ENCODE measurements around the gene DACT2. TPM values are rescaled to one million over a fixed set of nuclear protein-coding genes. Genes with fewer than 3 reads are reported as not detected.
A peak's percentile ranks its signal among the peaks of the same experiment; 100 is the strongest.
"Not testable (repeated sequence)": the region's sequence is repeated elsewhere in the genome, so short reads cannot be mapped to it uniquely, and the experiment has no call there.

The DACT2 gene
- total RNA-seq, 2 donors from 2014 or later: 16.6 to 39.9 TPM

DNA sequence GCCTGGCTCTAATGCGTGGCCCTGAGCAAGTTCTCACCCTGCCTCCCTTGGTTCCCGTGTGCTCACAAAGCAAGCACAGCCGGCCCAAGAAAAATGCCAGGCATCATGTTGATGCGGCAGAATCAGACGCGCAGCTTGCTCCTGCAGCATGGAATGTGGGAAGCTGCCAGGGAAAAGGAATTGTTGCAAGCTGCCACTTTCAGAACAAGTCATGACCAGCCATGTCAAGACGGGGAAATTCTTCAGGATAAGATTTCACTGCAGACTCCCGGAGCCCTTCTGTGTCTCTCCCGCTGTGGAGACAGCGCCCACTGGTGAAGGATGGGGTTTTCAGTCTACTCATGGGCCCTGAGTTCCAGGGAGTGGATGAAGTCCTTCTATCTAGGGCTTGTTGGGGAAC is 4.6 kb downstream of the DACT2 start:
- TF ChIP-seq, protein P1, sequence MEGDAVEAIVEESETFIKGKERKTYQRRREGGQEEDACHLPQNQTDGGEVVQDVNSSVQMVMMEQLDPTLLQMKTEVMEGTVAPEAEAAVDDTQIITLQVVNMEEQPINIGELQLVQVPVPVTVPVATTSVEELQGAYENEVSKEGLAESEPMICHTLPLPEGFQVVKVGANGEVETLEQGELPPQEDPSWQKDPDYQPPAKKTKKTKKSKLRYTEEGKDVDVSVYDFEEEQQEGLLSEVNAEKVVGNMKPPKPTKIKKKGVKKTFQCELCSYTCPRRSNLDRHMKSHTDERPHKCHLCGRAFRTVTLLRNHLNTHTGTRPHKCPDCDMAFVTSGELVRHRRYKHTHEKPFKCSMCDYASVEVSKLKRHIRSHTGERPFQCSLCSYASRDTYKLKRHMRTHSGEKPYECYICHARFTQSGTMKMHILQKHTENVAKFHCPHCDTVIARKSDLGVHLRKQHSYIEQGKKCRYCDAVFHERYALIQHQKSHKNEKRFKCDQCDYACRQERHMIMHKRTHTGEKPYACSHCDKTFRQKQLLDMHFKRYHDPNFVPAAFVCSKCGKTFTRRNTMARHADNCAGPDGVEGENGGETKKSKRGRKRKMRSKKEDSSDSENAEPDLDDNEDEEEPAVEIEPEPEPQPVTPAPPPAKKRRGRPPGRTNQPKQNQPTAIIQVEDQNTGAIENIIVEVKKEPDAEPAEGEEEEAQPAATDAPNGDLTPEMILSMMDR (conservative IDR thresholded peaks at IDR 0.05): peak; percentile 30
- H3K9me3 Mint-ChIP-seq: no peaks in the 10 kb centered on the region
- peaks cover 39% of the 10 kb centered on the region for H3K4me1 Mint-ChIP-seq
- peak; percentile 54 for DNase-seq
- Histone ChIP-seq H3K27ac (ENCODE audit: low read depth, low read length) (no peak overlapping the region), H3K9ac (ENCODE audit: extremely low read depth, low read length, poor library complexity, severe bottlenecking) (no peak overlapping the region), H3K9me3 (ENCODE audit: control insufficient read depth, low read length) (no peaks in the 10 kb centered on the region), H3K27me3 (ENCODE audit: control insufficient read depth, insufficient read depth, low read length, poor library complexity, severe bottlenecking) (no peaks in the 10 kb centered on the region), H3K4me1 (ENCODE audit: control insufficient read depth, insufficient read depth, low read length) (peaks cover 14% of the 10 kb centered on the region), H3K36me3 (ENCODE audit: control insufficient read depth, insufficient read depth, low read length) (peaks cover 49% of the 10 kb centered on the region), H3K4me3 (ENCODE audit: low read length) (peak overlapping the region; percentile 71)
- no peak overlapping the region for H3K27ac Mint-ChIP-seq
- WGBS, 2 experiments (ENCODE audit: insufficient coverage in 1 of 2, insufficient read length in 1 of 2): 83 to 85% methylated on average over 8 to 10 of the region's 10 CpGs
- peaks cover 37% of the 10 kb centered on the region for H3K36me3 Mint-ChIP-seq (ENCODE audit: low read depth)
- peaks cover 16% of the 10 kb centered on the region for H3K27me3 Mint-ChIP-seq (ENCODE audit: insufficient read depth)
- H3K4me3 Mint-ChIP-seq: peak overlapping the region; percentile 53

DNA sequence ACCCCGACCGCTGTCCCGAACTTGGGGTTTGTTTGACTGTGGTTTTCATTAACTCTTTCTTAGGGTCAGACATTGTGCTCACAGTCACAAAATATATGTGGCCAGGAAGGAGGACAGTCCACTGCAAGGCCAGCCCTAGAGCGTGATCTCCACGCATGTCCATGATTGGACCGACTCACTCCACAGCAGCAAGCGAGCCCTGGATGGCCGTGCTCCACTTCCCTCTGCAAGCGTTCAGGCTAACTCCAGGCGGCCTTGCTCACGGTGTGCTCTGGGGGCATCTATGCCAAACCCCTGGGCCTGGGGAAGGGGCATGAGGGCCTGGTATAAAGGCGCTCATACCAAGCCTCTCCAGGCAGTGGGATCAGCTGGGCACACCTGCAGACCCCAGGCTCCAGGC is 5.6 kb downstream of the DACT2 start:
- 87 to 91% methylated on average over 8 to 12 of the region's 12 CpGs for WGBS, 2 experiments (ENCODE audit: insufficient coverage in 1 of 2, insufficient read length in 1 of 2)
- Mint-ChIP-seq H3K4me1 (peaks cover 39% of the 10 kb centered on the region), H3K4me3 (peak overlapping the region; percentile 44), H3K27ac (peak overlapping the region; percentile 83), H3K36me3 (ENCODE audit: low read depth) (peaks cover 46% of the 10 kb centered on the region), H3K9me3 (no peaks in the 10 kb centered on the region), H3K27me3 (ENCODE audit: insufficient read depth) (peaks cover 15% of the 10 kb centered on the region)
- Histone ChIP-seq H3K4me3 (ENCODE audit: low read length) (peak overlapping the region; percentile 71), H3K27me3 (ENCODE audit: control insufficient read depth, insufficient read depth, low read length, poor library complexity, severe bottlenecking) (no peaks in the 10 kb centered on the region), H3K27ac (ENCODE audit: low read depth, low read length) (no peak overlapping the region), H3K9me3 (ENCODE audit: control insufficient read depth, low read length) (no peaks in the 10 kb centered on the region), H3K4me1 (ENCODE audit: control insufficient read depth, insufficient read depth, low read length) (peaks cover 14% of the 10 kb centered on the region), H3K36me3 (ENCODE audit: control insufficient read depth, insufficient read depth, low read length) (peaks cover 58% of the 10 kb centered on the region), H3K9ac (ENCODE audit: extremely low read depth, low read length, poor library complexity, severe bottlenecking) (no peak overlapping the region)
- TF ChIP-seq, protein P1 (conservative IDR thresholded peaks at IDR 0.05): no peak
- peak; percentile 50 for DNase-seq

DNA sequence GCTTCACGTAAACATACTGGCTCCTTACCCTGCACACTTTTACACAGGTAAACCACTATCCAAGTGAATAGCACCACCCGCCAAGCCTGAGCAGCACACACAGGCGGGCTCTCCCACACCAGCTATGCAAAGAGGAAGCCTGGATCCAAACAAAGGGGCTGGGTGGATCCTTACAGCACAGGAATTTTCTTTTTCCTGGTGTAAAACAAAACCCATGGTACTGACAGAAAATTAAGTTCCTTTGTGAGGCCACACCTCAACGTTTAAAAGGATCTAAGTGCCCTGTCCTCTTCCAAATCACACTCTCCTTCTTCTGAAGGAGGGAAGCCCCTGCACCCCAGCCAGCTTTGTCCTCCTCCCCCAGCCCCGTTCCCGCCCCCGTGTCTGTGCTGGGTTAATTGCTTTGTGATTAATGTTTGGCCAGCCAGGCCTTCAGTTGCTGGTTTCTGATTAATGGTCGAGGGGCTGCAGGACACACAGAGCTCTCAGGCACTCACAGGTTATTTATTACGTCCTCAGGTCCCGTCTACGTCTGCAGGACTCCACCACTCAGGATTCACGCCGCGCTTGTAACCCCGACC is 6.1 kb downstream of the DACT2 start:
- Histone ChIP-seq H3K9ac (ENCODE audit: extremely low read depth, low read length, poor library complexity, severe bottlenecking) (no peak overlapping the region), H3K4me1 (ENCODE audit: control insufficient read depth, insufficient read depth, low read length) (peaks cover 14% of the 10 kb centered on the region), H3K9me3 (ENCODE audit: control insufficient read depth, low read length) (no peaks in the 10 kb centered on the region), H3K36me3 (ENCODE audit: control insufficient read depth, insufficient read depth, low read length) (peaks cover 63% of the 10 kb centered on the region), H3K27ac (ENCODE audit: low read depth, low read length) (peak overlapping the region; percentile 42), H3K4me3 (ENCODE audit: low read length) (peak overlapping the region; percentile 71), H3K27me3 (ENCODE audit: control insufficient read depth, insufficient read depth, low read length, poor library complexity, severe bottlenecking) (no peaks in the 10 kb centered on the region)
- peak overlapping the region; percentile 44 for H3K4me3 Mint-ChIP-seq
- WGBS, 2 experiments (ENCODE audit: insufficient coverage in 1 of 2, insufficient read length in 1 of 2): 53 to 59% methylated on average over 5 to 15 of the region's 15 CpGs
- peak; percentile 73 for DNase-seq
- H3K27me3 Mint-ChIP-seq (ENCODE audit: insufficient read depth): peaks cover 10% of the 10 kb centered on the region
- TF ChIP-seq, protein P1 (conservative IDR thresholded peaks at IDR 0.05): no peak
- H3K9me3 Mint-ChIP-seq: no peaks in the 10 kb centered on the region
- peaks cover 38% of the 10 kb centered on the region for H3K4me1 Mint-ChIP-seq
- H3K36me3 Mint-ChIP-seq (ENCODE audit: low read depth): peaks cover 49% of the 10 kb centered on the region
- H3K27ac Mint-ChIP-seq: peak overlapping the region; percentile 83

DNA sequence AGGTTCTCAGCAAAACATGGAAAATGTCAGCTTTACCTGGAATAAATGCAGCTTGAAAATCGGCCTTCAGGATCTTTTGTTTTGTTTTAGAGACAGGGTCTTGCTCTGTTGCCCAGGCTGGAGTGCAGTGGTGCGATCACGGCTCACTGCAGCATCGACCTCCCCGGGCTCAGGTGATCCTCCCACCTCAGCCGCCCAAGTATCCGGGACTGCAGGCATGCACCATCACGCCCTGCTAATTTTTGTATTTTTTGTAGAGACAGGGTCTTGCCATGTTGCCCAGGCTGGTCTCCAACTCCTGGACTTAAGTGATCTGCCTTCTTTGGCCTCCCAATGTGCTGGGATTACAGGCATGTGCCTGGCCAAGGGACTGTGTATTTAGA is 7.5 kb downstream of the DACT2 start:
- not testable (repeated sequence) for H3K9ac ChIP-seq (ENCODE audit: extremely low read depth, low read length, poor library complexity, severe bottlenecking); H3K27ac ChIP-seq (ENCODE audit: low read depth, low read length); H3K4me3 Mint-ChIP-seq; DNase-seq; H3K9me3 ChIP-seq (ENCODE audit: control insufficient read depth, low read length); H3K9me3 Mint-ChIP-seq; H3K27me3 Mint-ChIP-seq (ENCODE audit: insufficient read depth); H3K27me3 ChIP-seq (ENCODE audit: control insufficient read depth, insufficient read depth, low read length, poor library complexity, severe bottlenecking); H3K27ac Mint-ChIP-seq
- H3K4me1 Mint-ChIP-seq: peaks cover 31% of the 10 kb centered on the region
- peak overlapping the region; percentile 5 for H3K4me3 ChIP-seq (ENCODE audit: low read length)
- WGBS, 2 experiments (ENCODE audit: insufficient coverage in 1 of 2, insufficient read length in 1 of 2): 89 to 93% methylated on average over 8 of the region's 8 CpGs
- H3K36me3 Mint-ChIP-seq (ENCODE audit: low read depth): peaks cover 54% of the 10 kb centered on the region
- H3K36me3 ChIP-seq (ENCODE audit: control insufficient read depth, insufficient read depth, low read length): peaks cover 69% of the 10 kb centered on the region
- peaks cover 14% of the 10 kb centered on the region for H3K4me1 ChIP-seq (ENCODE audit: control insufficient read depth, insufficient read depth, low read length)

Measured in endodermal cell (in vitro differentiated cells).